SK-N-SH treated with all-trans-retinoic acid at 6 μM for 48 hours (cell line): ENCODE measurements around the gene TTC32.

Experiments used
- ATAC-seq: fragments of 200-7000 bp; cut with Tn5 transposase; 3 replicates; pipeline ENCODE4 v1.9.1; 2020; ENCODE audit warnings: mild to moderate bottlenecking, moderate library complexity
- ARNTL ChIP-seq: fragments of 450-650 bp; formaldehyde crosslinking; IDR thresholded peaks from 2 replicates; pipeline ENCODE4 v1.5.0; 2020; ENCODE audit warnings: low read depth, mild to moderate bottlenecking, moderate library complexity, borderline replicate concordance
- BACH2 ChIP-seq: fragments of 250-450 bp; sonication (Bioruptor Pico); IDR thresholded peaks from 2 replicates; pipeline ENCODE4 v1.9.0; 2021; ENCODE audit warnings: mild to moderate bottlenecking, borderline replicate concordance
- CSDC2 ChIP-seq: fragments of 250-450 bp; sonication (Bioruptor Pico); IDR thresholded peaks from 2 replicates; pipeline ENCODE4 v1.5.0; 2020; ENCODE audit warnings: mild to moderate bottlenecking, moderate library complexity
- ESRRG ChIP-seq: fragments of 250-450 bp; sonication (Bioruptor Pico); IDR thresholded peaks from 2 replicates; pipeline ENCODE4 v1.6.1; 2021; ENCODE audit warnings: mild to moderate bottlenecking
- GLIS3 ChIP-seq: fragments of 250-450 bp; sonication (Bioruptor Pico); IDR thresholded peaks from 2 replicates; pipeline ENCODE4 v1.5.0; 2020; ENCODE audit warnings: mild to moderate bottlenecking, moderate library complexity
- ISL1 ChIP-seq: fragments of 250-450 bp; sonication (Bioruptor Pico); IDR thresholded peaks from 2 replicates; pipeline ENCODE4 v2.1.2; 2022; ENCODE audit warnings: mild to moderate bottlenecking, moderate library complexity
- OSR1 ChIP-seq: fragments of 250-450 bp; sonication (Bioruptor Pico); IDR thresholded peaks from 2 replicates; pipeline ENCODE4 v1.8.0; 2022; ENCODE audit warnings: moderate library complexity, mild to moderate bottlenecking, inconsistent platforms
- PATZ1 ChIP-seq: fragments of 250-450 bp; sonication (Bioruptor Pico); IDR thresholded peaks from 2 replicates; pipeline ENCODE4 v1.8.0; 2020; ENCODE audit warnings: mild to moderate bottlenecking, moderate library complexity, borderline replicate concordance
- POU6F1 ChIP-seq: fragments of 250-450 bp; sonication (Bioruptor Pico); IDR thresholded peaks from 2 replicates; pipeline ENCODE4 v1.8.0; 2021; ENCODE audit warnings: low read depth, mild to moderate bottlenecking, moderate library complexity, borderline replicate concordance
- PPARA ChIP-seq: fragments of 250-450 bp; sonication (Bioruptor Pico); IDR thresholded peaks from 2 replicates; pipeline ENCODE4 v1.5.0; 2020; ENCODE audit warnings: mild to moderate bottlenecking, borderline replicate concordance
- RARB ChIP-seq: fragments of 250-450 bp; sonication (Bioruptor Pico); IDR thresholded peaks from 2 replicates; pipeline ENCODE4 v1.8.0; 2021; ENCODE audit warnings: mild to moderate bottlenecking, moderate library complexity
- SNAI2 ChIP-seq: fragments of 250-450 bp; sonication (Bioruptor Pico); IDR thresholded peaks from 2 replicates; pipeline ENCODE4 v1.5.0; 2020; ENCODE audit warnings: mild to moderate bottlenecking, moderate library complexity
- TCF4 ChIP-seq: fragments of 250-450 bp; sonication (Bioruptor Pico); IDR thresholded peaks from 2 replicates; pipeline ENCODE4 v1.8.0; 2021; ENCODE audit warnings: mild to moderate bottlenecking, moderate library complexity, borderline replicate concordance
- TOX ChIP-seq: fragments of 250-450 bp; sonication (Bioruptor Pico); IDR thresholded peaks from 2 replicates; pipeline ENCODE4 v1.8.0; 2021; ENCODE audit warnings: mild to moderate bottlenecking, moderate library complexity, borderline replicate concordance
- ZC3H10 ChIP-seq: fragments of 250-450 bp; sonication (Bioruptor Pico); IDR thresholded peaks from 2 replicates; pipeline ENCODE4 v1.5.1; 2021; ENCODE audit warnings: mild to moderate bottlenecking, moderate library complexity
- ZFP30 ChIP-seq: fragments of 450-650 bp; formaldehyde crosslinking; IDR thresholded peaks from 2 replicates; pipeline ENCODE4 v1.5.0; 2022; ENCODE audit warnings: mild to moderate bottlenecking, moderate library complexity
- ZNF565 ChIP-seq: fragments of 450-650 bp; formaldehyde crosslinking; conservative IDR thresholded peaks from 2 replicates; pipeline ENCODE4 v1.5.0; 2020; ENCODE audit warnings: low read depth, mild to moderate bottlenecking, moderate library complexity
- ZNF70 ChIP-seq: fragments of 450-650 bp; formaldehyde crosslinking; IDR thresholded peaks from 2 replicates; pipeline ENCODE4 v1.5.0; 2020; ENCODE audit warnings: mild to moderate bottlenecking, moderate library complexity
- ZNF8 ChIP-seq: fragments of 450-650 bp; formaldehyde crosslinking; IDR thresholded peaks from 2 replicates; pipeline ENCODE4 v1.5.0; 2020; ENCODE audit warnings: mild to moderate bottlenecking, moderate library complexity
- TF ChIP-seq, protein P1 (sequence below): fragments of 250-450 bp; sonication (Bioruptor Pico); IDR thresholded peaks from 2 replicates; pipeline ENCODE4 v1.5.1; 2020; ENCODE audit warnings: low read depth, mild to moderate bottlenecking, moderate library complexity
- TF ChIP-seq, protein P2 (sequence below): fragments of 250-450 bp; sonication (Bioruptor Pico); IDR thresholded peaks from 2 replicates; pipeline ENCODE4 v1.5.1; 2021; ENCODE audit warnings: mild to moderate bottlenecking, moderate library complexity

Gene TTC32

DNA sequence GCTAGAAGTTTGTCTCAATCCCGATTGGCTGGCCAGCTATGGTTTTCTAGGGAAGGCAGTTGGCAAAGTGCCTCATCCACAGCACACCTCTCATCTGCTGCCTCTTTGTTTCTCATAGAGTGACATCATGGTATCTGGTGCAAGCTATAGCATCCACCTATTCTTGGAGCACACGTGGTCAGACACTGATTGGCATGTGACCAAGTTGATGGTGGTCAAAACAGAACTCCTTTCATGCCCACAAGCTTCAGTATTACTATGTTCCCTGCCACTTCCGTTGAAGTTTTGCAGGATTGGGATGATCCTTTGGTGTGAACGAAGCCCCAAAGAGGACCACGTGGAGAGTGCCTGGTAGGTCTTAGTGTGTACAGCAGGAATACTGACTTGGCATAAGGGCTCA is 28.8 kb downstream of the TTC32 start:
- no peak for TF ChIP-seq ARNTL (CRISPR knock-in tag)
- no peak for TF ChIP-seq POU6F1
- TF ChIP-seq, protein P1, sequence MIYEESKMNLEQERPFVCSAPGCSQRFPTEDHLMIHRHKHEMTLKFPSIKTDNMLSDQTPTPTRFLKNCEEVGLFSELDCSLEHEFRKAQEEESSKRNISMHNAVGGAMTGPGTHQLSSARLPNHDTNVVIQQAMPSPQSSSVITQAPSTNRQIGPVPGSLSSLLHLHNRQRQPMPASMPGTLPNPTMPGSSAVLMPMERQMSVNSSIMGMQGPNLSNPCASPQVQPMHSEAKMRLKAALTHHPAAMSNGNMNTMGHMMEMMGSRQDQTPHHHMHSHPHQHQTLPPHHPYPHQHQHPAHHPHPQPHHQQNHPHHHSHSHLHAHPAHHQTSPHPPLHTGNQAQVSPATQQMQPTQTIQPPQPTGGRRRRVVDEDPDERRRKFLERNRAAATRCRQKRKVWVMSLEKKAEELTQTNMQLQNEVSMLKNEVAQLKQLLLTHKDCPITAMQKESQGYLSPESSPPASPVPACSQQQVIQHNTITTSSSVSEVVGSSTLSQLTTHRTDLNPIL (CRISPR knock-in tag): no peak
- TF ChIP-seq RARB: no peak
- no peak for TF ChIP-seq ZC3H10 (CRISPR knock-in tag)
- TF ChIP-seq ZNF70 (CRISPR knock-in tag): no peak
- TF ChIP-seq PPARA (CRISPR knock-in tag): no peak
- TF ChIP-seq, all 23 proteins: peak for 0
- ATAC-seq: no peak

GRCh38 chr2:19872302-19872701 is 29.5 kb downstream of the TTC32 start:
- TF ChIP-seq OSR1 (CRISPR knock-in tag) (no peak), ZNF565 (CRISPR knock-in tag) (no peak), PPARA (CRISPR knock-in tag) (no peak), GLIS3 (no peak)
- no peak for ATAC-seq

DNA sequence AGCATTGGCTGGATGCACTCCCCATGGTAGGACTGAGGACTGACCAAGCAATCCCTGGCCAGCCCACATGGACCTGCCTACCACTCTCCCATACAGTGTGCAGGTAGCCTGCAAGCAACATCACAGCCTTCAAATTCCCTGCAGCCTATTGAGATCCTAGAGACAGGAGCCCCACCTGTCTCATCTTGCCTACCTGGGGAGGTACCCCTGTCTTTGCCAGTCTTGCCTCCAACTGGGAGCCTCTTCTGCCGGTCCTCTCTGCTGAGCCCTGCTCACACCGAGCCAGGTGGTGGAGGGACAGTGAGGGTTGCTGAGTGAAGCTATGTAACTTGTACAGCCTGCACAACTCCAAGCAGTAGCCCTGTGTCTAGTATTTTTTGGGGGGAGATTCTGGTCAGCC is 29.9 kb downstream of the TTC32 start:
- ATAC-seq: no peak
- no peak for TF ChIP-seq BACH2 (CRISPR knock-in tag)
- no peak for TF ChIP-seq SNAI2 (CRISPR knock-in tag)
- TF ChIP-seq TOX (CRISPR knock-in tag): no peak
- TF ChIP-seq TCF4 (CRISPR knock-in tag): no peak
- TF ChIP-seq ISL1 (CRISPR knock-in tag): no peak
- TF ChIP-seq ESRRG (CRISPR knock-in tag): no peak
- TF ChIP-seq ZNF70 (CRISPR knock-in tag): no peak
- no peak for TF ChIP-seq POU6F1
- TF ChIP-seq ZNF565 (CRISPR knock-in tag): no peak

DNA sequence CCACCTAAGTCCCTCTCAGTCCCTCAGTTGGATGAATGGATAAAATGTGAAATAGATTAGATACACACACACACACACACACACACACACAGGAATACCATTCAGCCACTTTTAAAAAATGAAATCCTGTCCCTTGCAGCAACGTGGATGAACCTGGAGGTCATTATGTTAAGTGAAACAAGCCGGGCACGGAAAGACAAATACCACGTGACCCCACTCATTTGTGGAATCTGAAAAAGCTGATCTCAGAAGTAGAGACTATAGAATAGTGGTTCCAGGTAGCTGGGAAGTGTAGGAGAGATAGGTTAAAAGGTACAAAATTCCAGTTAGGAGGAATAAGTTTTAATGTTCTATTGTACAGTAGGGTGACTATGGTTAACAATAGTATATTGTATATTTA is 31.0 kb downstream of the TTC32 start:
- TF ChIP-seq TOX (CRISPR knock-in tag) (no peak), BACH2 (CRISPR knock-in tag) (no peak), PATZ1 (CRISPR knock-in tag) (no peak), OSR1 (CRISPR knock-in tag) (no peak), CSDC2 (CRISPR knock-in tag) (no peak), ARNTL (CRISPR knock-in tag) (no peak), ZC3H10 (CRISPR knock-in tag) (no peak), TCF4 (CRISPR knock-in tag) (no peak), POU6F1 (no peak), ZFP30 (no peak), ESRRG (CRISPR knock-in tag) (no peak), RARB (no peak), ZNF8 (CRISPR knock-in tag) (no peak)
- TF ChIP-seq, protein P1 (CRISPR knock-in tag): no peak
- TF ChIP-seq, protein P2, sequence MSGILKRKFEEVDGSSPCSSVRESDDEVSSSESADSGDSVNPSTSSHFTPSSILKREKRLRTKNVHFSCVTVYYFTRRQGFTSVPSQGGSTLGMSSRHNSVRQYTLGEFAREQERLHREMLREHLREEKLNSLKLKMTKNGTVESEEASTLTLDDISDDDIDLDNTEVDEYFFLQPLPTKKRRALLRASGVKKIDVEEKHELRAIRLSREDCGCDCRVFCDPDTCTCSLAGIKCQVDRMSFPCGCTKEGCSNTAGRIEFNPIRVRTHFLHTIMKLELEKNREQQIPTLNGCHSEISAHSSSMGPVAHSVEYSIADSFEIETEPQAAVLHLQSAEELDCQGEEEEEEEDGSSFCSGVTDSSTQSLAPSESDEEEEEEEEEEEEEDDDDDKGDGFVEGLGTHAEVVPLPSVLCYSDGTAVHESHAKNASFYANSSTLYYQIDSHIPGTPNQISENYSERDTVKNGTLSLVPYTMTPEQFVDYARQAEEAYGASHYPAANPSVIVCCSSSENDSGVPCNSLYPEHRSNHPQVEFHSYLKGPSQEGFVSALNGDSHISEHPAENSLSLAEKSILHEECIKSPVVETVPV (CRISPR knock-in tag): no peak
- no peak for ATAC-seq
